ENCODE results near the gene CHRM4. TPM values are rescaled to one million over a fixed set of nuclear protein-coding genes. Genes with fewer than 3 reads are reported as not detected.

CHRM4 gene
- total RNA-seq, 2 donors from 2014 or later = 0.26 to 0.63 TPM

- Mint-ChIP-seq H3K4me3 (no peak overlapping the region), H3K36me3 (ENCODE audit: insufficient read depth in 2 of 2) (no peaks in the 10 kb centered on the region), H3K27ac (no peak overlapping the region), H3K27me3 (ENCODE audit: low read depth) (no peaks in the 10 kb centered on the region), H3K9me3 (no peaks in the 10 kb centered on the region), H3K4me1 (ENCODE audit: low read depth) (peaks cover 81% of the 10 kb centered on the region)
- DNase-seq (no peak), ATAC-seq (replicated peaks in 1 of 2) (no peak)
These were observed 51.8 kb downstream of the CHRM4 start for GRCh38 chr11:46339816-46340215.

DNA sequence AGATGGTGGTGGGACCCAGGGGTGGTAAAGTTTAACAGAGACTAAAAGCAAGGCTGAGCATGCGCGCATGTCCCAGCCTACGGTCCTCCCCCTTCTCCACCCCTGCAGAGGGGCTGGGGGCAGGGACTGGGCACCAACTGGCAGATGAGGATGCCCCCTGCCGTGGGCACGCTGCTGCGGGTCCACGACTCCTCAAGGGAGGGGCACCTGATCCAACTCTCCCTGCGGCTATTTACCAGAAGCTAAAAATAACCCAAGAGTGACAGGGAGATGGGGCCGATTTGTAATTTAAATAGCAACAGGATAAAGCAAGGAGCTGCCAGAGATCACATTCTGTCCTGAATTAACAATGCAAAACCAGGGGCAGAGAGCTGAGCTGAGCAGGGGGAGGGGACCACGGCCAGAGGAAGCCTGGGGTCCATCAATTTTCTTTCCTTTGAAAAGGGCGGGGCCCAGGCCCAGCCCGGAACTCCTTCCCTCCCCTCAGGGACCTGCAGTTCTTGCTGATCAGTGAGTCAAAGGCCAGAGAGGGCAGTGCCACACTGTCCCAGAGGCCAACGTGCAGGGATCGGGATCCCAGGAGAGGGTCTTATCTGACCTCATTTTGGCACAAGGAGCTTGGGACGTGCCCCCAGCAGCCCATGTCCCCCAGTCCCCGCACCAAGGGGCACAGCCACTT lies 52.4 kb downstream of the CHRM4 start:
- DNase-seq = no peak

DNA sequence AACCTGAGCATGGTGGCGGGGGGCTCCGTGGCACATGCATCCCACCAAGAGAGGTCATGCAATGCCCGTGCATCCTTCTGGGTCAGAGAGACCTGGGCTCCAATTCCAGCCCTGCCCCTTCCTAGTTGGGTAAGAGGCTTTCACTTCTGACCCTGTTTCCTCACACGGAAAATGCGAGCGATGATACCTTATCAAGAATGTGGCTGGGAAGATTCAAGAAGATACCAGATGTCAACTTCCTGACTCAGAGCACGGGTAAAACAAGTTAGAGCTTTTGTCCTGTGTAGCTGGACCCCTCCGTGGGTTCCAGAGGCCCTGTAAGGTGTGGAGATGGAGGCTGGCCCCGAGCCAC lies 53.0 kb downstream of the CHRM4 start:
- DNase-seq = no peak
- Mint-ChIP-seq H3K4me3 (peak overlapping the region; percentile 2 to 52), H3K27me3 (ENCODE audit: low read depth) (no peaks in the 10 kb centered on the region), H3K9me3 (no peaks in the 10 kb centered on the region), H3K27ac (no peak overlapping the region), H3K4me1 (ENCODE audit: low read depth) (peaks cover 81% of the 10 kb centered on the region), H3K36me3 (ENCODE audit: insufficient read depth in 2 of 2) (no peaks in the 10 kb centered on the region)
- ATAC-seq (replicated peaks in 1 of 2) = no peak

More for the DNA sequence above, 52.4 kb downstream of the CHRM4 start:
- Mint-ChIP-seq H3K4me3 (peak overlapping the region in 1 of 2 donors; percentile 52), H3K36me3 (ENCODE audit: insufficient read depth in 2 of 2) (no peaks in the 10 kb centered on the region), H3K4me1 (ENCODE audit: low read depth) (peaks cover 81% of the 10 kb centered on the region), H3K9me3 (no peaks in the 10 kb centered on the region), H3K27ac (no peak overlapping the region), H3K27me3 (ENCODE audit: low read depth) (no peaks in the 10 kb centered on the region)
- no peak for ATAC-seq (replicated peaks in 1 of 2)

DNA sequence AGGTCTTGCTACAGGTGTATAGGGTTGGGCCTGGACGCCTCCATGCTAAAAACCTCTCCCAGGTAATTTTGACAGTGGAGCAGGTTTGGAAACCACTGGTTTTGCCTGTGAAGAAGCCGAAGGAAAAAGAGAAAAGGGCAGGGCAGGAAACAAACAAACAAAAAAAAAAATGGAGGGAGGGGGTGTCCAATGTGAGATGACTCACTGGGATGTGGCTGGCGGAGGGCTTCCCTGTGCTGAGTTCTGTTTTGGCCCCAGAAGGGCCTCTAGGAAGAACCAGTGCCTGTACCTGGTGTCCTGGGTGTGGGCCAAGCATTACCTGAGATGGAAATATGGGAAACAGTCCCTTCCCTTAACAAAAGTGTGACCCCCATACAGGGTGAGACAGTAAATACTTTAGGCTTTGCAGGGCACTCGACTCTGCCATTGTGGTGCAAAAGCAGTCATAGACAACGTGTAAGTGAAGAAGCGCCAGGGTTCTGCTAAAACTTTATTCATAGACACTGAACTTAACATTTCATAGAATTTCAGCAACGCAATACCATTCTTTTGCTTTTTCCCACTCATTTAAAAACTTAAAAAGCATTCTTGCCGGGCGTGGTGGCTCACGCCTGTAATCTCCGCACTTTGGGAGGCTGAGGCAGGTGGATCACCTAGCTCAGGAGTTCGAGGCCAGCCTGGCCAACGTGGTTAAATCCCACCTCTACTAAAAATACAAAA lies 53.8 kb downstream of the CHRM4 start:
- DNase-seq = no peak
- H3K36me3 Mint-ChIP-seq (ENCODE audit: insufficient read depth in 2 of 2) = no peaks in the 10 kb centered on the region
- H3K4me3 Mint-ChIP-seq = no peak overlapping the region
- H3K27ac Mint-ChIP-seq = no peak overlapping the region
- H3K27me3 Mint-ChIP-seq (ENCODE audit: low read depth) = no peaks in the 10 kb centered on the region
- no peaks in the 10 kb centered on the region for H3K9me3 Mint-ChIP-seq
- H3K4me1 Mint-ChIP-seq (ENCODE audit: low read depth) = peaks cover 81% of the 10 kb centered on the region
- ATAC-seq (replicated peaks in 1 of 2) = no peak

DNA sequence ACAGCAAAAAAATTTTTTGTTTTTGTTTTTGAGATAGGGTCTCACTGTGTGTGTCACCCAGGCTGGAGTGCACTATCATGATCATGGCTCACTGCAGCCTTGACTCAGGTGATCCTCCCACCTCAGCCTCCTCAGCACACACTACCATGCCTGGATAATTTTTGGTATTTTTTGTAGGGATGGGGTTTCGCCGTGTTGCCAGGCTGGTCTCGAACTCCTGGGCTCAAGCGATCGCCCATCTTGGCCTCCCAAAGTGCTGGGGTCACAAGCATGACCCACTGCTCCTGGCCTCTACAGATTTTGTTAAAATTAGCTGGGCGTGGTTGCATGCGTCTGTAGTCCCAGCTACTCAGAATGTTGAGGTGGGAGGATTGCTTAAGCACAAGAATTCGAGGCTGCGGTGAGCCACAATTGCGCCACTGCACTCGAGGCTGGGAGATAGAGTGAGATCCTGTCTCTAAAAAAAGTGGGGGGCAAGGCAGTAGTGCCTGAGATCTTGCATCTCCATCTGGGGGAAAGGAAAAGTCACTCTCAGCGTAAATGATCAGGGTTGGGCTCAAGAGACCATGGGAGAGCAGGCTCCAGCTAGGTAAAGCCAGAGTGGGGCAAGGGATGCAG lies 54.9 kb downstream of the CHRM4 start:
- Mint-ChIP-seq H3K27ac (no peak overlapping the region), H3K9me3 (no peaks in the 10 kb centered on the region), H3K36me3 (ENCODE audit: insufficient read depth in 2 of 2) (peaks cover 0 to 1% of the 10 kb centered on the region in 2 donors), H3K4me3 (no peak overlapping the region), H3K4me1 (ENCODE audit: low read depth) (peaks cover 79% of the 10 kb centered on the region), H3K27me3 (ENCODE audit: low read depth) (no peaks in the 10 kb centered on the region)
- DNase-seq = no peak
- ATAC-seq (replicated peaks in 1 of 2) = peak in 1 of 2 donors; percentile 20

DNA sequence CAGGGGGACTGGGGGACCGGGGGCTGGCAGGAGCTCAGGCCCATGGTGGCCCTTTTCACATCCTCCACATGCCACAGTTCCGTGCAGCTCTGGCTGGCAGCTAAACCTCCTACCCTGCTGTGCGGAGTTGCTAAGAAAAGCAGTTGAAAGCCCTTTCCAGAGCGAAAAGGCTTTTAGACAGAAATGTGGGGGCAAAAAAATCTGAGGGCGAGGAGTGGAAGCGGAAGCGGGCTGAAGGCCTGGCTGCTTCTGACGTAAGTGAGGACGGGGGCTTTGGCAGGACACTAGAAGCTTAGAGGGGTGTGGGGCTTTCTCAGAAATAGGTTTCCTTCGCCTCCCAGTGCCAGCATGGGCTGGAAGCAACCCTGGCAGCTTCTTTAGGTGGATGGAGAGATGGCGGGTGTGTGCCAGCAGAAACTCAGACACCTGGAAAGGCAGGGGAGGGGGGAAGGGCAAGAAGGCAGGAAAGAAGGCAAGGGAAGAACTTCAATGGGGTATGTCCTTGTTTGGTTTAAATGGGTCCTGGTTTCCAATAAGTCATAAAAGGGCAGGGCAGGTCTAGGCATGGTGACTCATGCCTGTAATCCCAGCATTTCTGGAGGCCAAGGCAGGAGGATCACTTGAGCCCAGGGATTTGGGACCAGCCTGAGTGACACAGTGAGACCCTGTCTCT lies 55.5 kb downstream of the CHRM4 start:
- peak overlapping the region in 1 of 2 donors; percentile 65 for H3K4me3 Mint-ChIP-seq
- no peaks in the 10 kb centered on the region for H3K27me3 Mint-ChIP-seq (ENCODE audit: low read depth)
- peaks cover 0 to 3% of the 10 kb centered on the region in 2 donors for H3K36me3 Mint-ChIP-seq (ENCODE audit: insufficient read depth in 2 of 2)
- ATAC-seq (replicated peaks in 1 of 2) = no peak
- H3K9me3 Mint-ChIP-seq = no peaks in the 10 kb centered on the region
- H3K27ac Mint-ChIP-seq = no peak overlapping the region
- no peak for DNase-seq
- peaks cover 81% of the 10 kb centered on the region for H3K4me1 Mint-ChIP-seq (ENCODE audit: low read depth)

DNA sequence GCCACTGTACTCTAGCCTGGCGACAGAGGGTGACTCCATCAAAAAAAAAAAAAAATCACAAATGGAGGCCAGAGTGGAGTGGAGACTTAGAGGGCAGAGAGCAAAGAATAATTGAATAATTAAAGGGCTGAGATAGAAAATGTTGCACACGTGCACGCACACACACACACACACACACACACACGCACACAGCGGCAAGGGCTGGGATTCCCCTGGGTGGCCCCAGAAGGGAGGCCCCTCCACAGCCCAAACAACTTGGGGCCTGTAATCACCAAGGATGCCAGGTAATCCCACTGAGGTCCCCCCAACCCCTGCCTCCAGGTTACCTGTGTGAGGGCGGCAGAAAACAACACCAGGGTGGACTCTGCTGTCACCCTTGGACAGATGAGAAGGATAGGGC lies 56.3 kb downstream of the CHRM4 start:
- H3K27me3 Mint-ChIP-seq (ENCODE audit: low read depth) = peaks cover 4% of the 10 kb centered on the region
- DNase-seq (no peak), ATAC-seq (replicated peaks in 1 of 2) (no peak)
- H3K9me3 Mint-ChIP-seq = no peaks in the 10 kb centered on the region
- H3K4me3 Mint-ChIP-seq = peak overlapping the region; percentile 51 to 81
- H3K4me1 Mint-ChIP-seq (ENCODE audit: low read depth) = peaks cover 88% of the 10 kb centered on the region
- peak overlapping the region; percentile 82 for H3K27ac Mint-ChIP-seq
- H3K36me3 Mint-ChIP-seq (ENCODE audit: insufficient read depth in 2 of 2) = peaks cover 0 to 3% of the 10 kb centered on the region in 2 donors

DNA sequence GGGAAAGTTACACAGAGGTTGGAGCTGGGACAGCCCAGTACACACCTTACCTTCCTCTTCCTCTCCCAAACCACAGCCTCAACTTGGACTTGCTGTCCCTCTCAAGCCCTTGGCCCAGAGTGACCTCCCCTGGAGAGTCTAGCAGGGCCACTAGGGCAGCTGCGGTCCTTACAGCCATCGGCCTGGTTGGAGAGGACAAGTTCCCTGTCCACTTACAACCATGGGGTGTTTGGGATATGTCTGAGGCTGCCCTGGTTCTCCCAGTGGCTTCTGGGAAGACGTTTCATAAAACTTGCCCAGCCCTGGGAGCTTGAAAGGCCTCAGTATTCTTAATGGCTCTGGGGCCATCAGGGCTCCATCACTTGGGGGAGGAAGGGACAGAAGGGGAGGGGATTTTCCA lies 57.4 kb downstream of the CHRM4 start:
- Mint-ChIP-seq H3K4me1 (ENCODE audit: low read depth) (peaks cover 89% of the 10 kb centered on the region), H3K4me3 (peak overlapping the region; percentile 36 to 81), H3K27me3 (ENCODE audit: low read depth) (peaks cover 8% of the 10 kb centered on the region), H3K27ac (no peak overlapping the region), H3K36me3 (ENCODE audit: insufficient read depth in 2 of 2) (peaks cover 0 to 3% of the 10 kb centered on the region in 2 donors), H3K9me3 (no peaks in the 10 kb centered on the region)
- no peak for ATAC-seq (replicated peaks in 1 of 2)
- no peak for DNase-seq

Other genes with a start within 250 kb of the CHRM4 start
- gene CREB3L1, start 114.1 kb downstream of the CHRM4 start, total RNA-seq = not detected
- 10 to 100 TPM; 84.2 to 94.0 TPM for gene DGKZ, start 44.3 kb downstream of the CHRM4 start, total RNA-seq
- gene MDK, start 10.1 kb downstream of the CHRM4 start, total RNA-seq = 10 to 100 TPM; 11.9 to 12.8 TPM
- gene AMBRA1, start 202.2 kb upstream of the CHRM4 start, total RNA-seq = 10 to 100 TPM; 32.2 to 35.2 TPM
- 1 to 10 TPM; 4.2 to 7.3 TPM for gene HARBI1, start 225.5 kb upstream of the CHRM4 start, total RNA-seq
- gene ATG13, start 225.8 kb upstream of the CHRM4 start, total RNA-seq = 10 to 100 TPM; 75.6 to 77.7 TPM

All from activated T-cell treated with anti-CD3 and anti-CD28 coated beads, Interleukin-2, amount 50 U/mL, for 72 hours (primary cell).